NOMO-1 treated with dmso at 0.1 percent for 144 hours (cell line): ENCODE measurements around the gene RFX4.

Experiments used
- DNase-seq: peaks from one replicate; lab custom pipeline; 2025; ENCODE audit not compliant: unreplicated experiment; lab: John Stamatoyannopoulos, UW

RFX4 gene

DNA sequence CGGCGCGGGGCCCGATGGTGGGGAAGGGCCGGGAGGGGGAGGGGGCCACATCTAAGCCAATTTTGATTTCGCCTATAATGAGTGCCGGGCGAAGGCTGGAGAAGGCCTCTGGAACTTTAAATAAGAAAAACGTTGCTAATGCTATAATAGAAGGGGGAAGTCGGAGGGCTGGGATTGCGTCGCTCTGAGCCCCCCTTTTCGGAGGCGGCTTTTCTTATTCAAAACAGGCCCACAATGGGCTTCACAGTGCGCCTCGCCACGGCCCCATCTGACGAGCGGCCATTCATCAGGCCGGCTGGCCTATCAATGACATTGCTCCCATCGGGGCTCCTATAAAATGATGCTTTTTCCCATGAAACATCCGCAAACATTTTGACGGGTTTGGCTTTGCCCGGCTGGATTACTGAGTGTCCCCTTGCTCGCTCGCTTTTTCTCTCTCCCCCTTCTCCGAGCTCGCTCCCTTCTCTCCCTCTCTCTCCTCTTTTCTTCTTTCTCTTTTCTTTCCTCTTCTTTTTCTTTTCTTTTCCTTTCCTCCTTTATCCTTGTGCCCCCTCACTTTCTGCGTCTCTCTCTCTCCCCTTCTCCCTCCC lies at the start of gene RFX4:
Gene RFX4, plus strand, starts transcription at position 364 of the 590 bp plus-strand sequence. CDS start 317 bp downstream, outside the sequence.
- DNase-seq = no peak

DNA sequence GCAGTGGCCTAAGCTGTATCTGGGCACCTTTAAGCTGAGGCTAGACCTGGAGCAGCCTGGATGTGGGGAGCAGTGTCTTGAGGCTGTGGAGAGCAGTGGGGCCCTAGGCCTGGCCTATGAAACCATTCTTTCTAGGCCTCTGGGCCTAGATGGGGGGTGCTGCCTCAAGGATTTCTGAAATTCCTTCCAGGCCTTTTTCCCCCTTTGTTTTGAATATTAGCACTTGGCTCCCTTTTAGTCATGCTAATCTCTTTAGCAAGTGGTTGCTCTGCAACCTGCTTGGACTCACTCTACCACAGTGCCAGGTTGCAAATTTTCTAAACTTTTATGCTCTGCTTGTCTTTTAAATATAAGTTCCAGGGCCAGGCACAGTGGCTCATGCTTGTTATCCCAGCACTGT lies 41.6 kb upstream of the RFX4 start:
- no peak for DNase-seq

DNA sequence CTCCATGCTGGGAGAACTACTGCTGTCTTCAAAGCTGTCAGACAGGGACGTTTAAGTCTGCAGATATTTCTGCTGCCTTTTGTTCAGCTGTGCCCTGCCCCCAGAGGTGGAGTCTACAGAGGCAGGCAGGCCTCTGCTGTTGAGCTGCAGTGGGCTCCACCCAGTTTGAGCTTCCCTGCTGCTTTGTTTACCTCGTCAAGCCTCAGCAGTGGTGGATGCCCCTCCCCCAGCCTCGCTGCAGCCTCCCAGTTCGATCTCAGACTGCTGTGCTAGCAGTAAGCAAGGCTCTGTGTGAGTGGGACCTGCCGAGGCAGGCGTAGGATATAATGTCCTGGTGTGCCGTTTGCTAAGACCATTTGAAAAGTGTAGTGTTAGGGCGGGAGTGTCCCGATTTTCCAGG lies 31.4 kb upstream of the RFX4 start:
- DNase-seq = no peak

DNA sequence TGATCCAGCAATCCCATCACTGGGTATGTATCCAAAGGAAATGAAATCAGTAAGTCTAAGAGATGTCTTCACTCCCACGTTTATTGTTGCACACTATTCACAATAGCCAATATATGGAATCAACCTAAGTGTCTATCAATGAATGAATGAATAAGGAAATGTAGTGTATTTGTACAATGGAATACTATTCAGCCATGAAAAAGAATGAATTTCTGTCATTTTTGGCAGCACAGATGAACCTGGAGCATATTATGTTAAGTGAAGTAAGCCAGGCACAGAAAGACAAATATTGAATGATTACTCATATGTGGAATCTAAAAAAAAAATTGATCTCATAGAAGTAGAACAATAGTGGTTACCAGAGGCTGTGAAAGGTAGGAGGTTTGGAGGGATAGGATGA lies 30.6 kb upstream of the RFX4 start:
- no peak for DNase-seq

GRCh38 chr12:106564678-106565329 lies 18.0 kb upstream of the RFX4 start:
- no peak for DNase-seq

DNA sequence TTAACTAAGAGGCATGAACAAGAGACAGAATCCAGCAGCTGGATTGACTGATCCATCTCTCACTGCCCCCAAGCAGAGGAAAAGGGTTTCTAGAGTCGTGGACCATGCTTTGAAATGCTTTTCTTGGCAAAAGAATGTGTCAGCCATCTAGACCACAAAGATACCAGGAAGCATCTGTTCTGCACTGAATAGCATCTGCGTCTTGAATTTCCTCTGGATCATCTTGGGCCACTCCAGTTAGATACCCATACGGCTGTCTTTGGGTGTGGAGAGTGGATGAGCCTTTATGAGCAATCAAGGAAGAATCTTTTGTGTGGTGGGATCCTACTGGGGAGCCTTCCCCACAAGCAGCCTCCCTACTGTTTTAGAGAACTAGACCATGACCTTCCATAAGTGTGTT lies 16.0 kb upstream of the RFX4 start:
- no peak for DNase-seq

- DNase-seq = no peak
Measured at GRCh38 chr12:106573239-106573638, 9.6 kb upstream of the RFX4 start.

DNA sequence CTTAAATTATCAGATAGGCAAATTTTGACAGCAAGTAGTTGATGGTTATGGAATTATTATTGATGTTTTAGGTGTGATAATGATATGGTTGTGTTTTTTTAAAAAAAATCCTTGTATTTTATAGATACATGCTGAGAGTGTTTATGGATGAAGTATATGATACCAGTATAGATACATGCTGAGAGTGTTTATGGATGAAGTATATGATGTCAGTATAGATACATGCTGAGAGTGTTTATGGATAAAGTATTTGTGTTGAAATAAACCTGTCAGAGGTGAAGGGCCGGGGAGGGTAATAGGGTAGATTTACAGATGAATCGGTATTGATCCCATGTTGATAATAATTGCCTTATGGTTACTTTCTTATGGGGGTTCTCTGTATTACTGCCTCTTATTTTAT lies 6.0 kb upstream of the RFX4 start:
- DNase-seq = no peak

GRCh38 chr12:106580671-106581508 lies 1.9 kb upstream of the RFX4 start:
- DNase-seq = no peak

- DNase-seq = no peak
Measured at GRCh38 chr12:106581543-106582248, 1.1 kb upstream of the RFX4 start.

DNA sequence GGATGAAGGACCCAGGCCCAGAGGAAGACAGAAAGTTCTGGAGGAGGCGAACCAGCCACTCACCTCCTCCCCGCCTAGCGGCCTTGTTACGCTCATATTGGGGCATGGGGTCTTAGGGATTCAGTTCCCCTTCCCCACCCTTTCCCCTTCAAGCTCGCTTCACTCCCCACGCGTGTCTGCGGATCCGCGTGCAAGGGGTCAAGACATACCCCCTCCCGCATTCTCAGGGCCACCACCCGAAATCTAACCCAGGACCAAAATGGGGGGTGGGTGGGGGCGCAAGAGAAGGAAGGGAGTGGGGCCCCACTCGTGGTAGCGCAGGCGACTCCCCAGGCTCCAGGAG lies 584 bp upstream of the RFX4 start:
- no peak for DNase-seq

DNA sequence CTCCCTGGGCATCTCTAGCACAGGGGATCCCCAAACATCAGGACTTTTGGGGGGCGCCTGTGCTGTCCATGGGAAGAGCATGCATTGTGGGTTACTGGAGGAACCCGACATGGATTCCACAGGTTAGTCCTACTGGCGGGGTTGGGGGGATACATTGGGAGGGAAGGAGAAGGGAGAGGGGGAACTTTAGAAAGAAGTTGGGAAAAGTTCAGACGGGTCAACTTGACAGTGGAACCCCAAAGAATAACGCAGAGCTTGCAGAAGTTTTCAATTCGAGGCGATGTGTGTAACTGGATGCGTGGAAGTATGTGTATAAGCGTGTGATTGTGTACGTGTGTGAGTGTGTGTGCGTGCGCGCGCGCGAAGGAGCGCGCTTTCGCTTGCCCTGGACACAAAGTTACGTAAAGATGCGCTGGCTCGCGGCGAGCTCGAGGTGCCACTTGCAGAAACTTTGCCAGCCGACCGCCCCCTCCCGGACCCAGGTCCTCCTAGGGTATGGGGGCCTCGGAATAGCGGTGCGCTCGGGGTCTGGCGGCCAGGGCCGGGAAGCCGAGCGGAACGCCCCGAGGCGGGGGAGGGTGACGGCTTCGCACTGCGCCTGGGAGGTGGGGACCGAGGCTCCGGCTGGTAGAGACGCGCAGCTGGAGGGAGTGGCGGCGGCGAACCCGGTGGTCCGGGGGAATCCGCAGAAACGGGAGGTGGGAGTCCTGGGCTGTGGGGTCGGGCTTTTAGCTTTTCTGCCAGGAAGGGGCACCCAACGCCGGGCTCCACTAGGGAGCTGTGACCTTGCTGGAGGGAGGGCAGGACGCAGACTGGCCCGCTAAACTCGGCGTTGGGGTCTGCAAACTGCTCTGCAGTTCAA lies 669 bp downstream of the RFX4 start:
- no peak for DNase-seq

GRCh38 chr12:106584104-106585064 lies 1.6 kb downstream of the RFX4 start:
- DNase-seq = no peak

DNA sequence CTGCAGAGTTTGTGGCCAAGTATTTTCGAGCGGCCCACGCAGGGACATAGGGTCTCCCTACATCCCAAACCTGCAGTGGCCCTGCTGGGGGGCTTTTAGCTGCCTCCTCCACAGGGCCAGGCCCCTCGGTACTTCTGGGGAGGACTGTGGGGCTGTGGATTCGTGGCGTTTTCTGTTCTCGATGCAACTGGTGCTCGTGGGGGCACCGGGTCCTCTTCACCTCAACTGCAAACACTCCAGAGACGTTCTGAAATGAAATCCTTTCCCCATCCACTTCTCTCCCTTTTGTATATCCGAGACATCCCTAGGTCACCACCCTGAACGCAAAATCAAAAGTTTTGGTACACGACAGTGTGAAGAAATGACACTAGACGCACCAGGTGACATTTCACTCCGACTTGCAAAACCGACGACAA lies 2.3 kb downstream of the RFX4 start:
- DNase-seq = no peak

DNA sequence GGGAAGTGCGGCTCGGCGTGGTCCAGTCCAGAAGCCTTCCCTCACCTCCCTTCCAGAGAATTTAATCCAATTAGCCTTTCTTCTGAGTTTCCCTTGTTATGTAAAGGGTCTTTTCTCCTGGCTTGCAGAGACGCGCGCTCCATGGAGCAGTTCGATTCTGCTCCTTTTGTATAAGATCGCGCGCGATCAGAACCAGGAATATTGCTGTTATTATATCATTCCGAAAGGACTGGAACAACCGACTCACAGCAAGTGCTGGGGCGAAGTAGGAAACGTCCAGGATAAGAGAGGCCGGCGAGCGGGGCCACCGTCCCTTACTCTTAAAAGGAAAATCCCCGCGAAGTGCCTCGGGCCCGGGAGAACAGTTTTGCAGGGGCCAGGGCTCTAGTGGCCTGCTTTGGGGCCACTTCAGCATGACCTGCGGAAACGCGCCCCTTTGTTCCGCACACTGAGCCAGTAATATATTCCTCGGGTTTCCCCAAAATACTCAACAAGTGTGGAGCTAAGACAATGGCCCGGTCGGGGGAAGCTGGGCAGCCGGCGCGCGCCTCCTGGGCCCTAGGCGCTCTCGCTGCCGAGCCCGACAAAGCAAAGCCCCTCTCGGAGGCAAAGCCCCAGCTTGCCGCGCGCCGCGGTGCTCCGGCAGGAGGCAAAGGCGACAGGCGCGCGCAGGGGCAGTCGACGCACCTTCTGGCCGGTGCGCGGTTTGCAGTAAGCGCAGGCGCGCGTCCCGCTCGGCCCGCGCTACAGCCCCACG lies 2.9 kb downstream of the RFX4 start:
- DNase-seq = no peak

DNA sequence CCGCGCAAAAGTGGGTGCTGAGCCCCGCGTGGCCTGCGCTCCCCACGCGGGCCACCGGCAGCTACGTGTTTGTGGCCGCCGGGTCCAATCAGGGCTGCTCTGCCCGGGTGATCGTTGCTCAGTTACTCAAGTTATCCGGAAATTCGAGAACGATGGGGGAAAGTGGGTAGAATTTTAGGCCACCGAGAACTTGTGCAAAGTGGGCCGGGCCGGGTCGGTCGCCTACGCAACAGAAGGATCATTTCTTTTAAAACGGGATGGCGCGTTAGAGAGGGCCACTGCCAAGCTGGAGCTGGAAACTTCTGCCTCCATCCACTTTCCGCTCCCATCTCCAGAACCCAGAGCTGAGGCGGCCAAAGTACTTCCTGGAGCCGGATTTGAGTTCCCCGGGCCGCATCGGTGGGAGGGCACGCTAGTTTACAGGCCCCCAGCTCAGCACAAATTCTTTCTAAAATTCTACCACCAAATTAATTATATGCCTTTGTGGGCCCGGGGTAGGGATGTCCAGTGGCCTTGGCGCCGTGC lies 3.5 kb downstream of the RFX4 start:
- no peak for DNase-seq

DNA sequence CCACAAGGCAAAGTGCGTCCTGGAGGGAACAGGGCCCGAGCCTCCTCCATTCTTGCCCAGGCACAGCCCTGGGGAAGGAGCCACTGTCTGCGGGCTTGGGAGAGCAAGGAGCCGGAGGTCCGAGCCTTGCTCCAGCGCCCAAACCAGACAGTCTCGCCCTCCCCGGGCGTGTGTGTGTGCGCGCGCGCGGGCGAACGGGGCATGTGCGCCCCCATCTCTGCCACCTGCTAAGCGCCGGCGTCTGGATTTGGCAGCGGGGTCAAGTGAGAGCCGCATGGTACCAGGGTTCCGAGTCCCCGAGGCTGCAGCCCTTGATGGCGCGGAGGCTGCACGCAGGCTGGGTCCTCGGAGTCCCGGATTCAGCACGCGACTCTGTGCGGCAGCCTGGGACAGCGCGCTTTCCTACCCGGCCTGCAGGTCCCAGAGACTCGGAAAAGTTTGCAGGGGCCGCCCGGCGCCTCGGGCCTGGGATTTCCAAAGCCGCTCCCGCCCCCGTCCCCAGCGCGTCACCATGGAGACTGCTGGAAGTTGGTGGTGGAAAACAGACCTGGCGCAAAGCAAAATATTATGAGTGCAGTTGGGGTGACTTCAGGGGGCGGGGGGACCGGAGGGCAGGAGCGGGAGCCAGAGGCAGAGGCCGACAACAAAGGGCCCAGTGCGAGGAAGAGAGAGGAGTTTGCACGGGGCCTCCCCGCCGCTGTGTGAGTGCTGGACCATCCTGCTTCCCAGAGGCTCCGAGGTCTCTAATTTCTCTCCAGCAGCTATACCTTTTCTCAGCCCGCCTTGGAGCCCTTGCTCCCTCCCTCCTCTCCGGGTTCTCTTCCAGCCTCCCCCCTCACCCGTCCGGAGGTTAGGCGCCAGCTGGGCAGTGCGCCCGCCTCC lies 4.2 kb downstream of the RFX4 start:
- no peak for DNase-seq

GRCh38 chr12:106588771-106589170 lies 6.0 kb downstream of the RFX4 start:
- no peak for DNase-seq
